Measurements from ENCODE around the gene RPS6KA2. TPM values are rescaled to one million over a fixed set of nuclear protein-coding genes. Genes with fewer than 3 reads are reported as not detected.

The RPS6KA2 gene
- total and polyA plus RNA-seq, 9 donors = 24.4 to 75.5 (median 48.1) TPM

GRCh38 chr6:166494101-166494441, 133.0 kb downstream of the RPS6KA2 start:
- H3K27ac ChIP-seq = no peak overlapping the region
- no peak for TF ChIP-seq POLR2A (IDR thresholded peaks at IDR 0.05)
- TF ChIP-seq EP300 (IDR thresholded peaks at IDR 0.05) = no peak
- no peak for TF ChIP-seq CTCF (IDR thresholded peaks at IDR 0.05)
- no peak for DNase-seq
- H3K9me3 ChIP-seq = no peaks in the 10 kb centered on the region
- no peaks in the 10 kb centered on the region for H3K4me1 ChIP-seq (ENCODE audit: insufficient read depth)
- 96 to 98% (median 97%) methylated on average over 9 of the region's 9 CpGs for WGBS, 3 donors
- no peaks in the 10 kb centered on the region for H3K27me3 ChIP-seq
- intact Hi-C loops (cut with DNase I) = no loop called here
- no peaks in the 10 kb centered on the region for H3K36me3 ChIP-seq
- no peak overlapping the region for H3K4me3 ChIP-seq

GRCh38 chr6:166493427-166494100, 133.5 kb downstream of the RPS6KA2 start:
- Histone ChIP-seq H3K9me3 (no peaks in the 10 kb centered on the region), H3K4me1 (ENCODE audit: insufficient read depth) (no peaks in the 10 kb centered on the region), H3K36me3 (no peaks in the 10 kb centered on the region), H3K27me3 (no peaks in the 10 kb centered on the region), H3K4me3 (no peak overlapping the region), H3K27ac (no peak overlapping the region)
- 96 to 97% (median 97%) methylated on average over 21 of the region's 21 CpGs for WGBS, 3 donors
- intact Hi-C loops (cut with DNase I) = no loop called here
- peak in 1 of 5 donors; percentile 12 for DNase-seq
- TF ChIP-seq CTCF (IDR thresholded peaks at IDR 0.05) (no peak), POLR2A (IDR thresholded peaks at IDR 0.05) (no peak), EP300 (IDR thresholded peaks at IDR 0.05) (no peak)

GRCh38 chr6:166492092-166492741, 134.8 kb downstream of the RPS6KA2 start:
- H3K36me3 ChIP-seq = no peaks in the 10 kb centered on the region
- H3K4me1 ChIP-seq (ENCODE audit: insufficient read depth) = no peaks in the 10 kb centered on the region
- 31 to 41% (median 33%) methylated on average over 5 of the region's 5 CpGs for WGBS, 3 donors
- no peak overlapping the region for H3K4me3 ChIP-seq
- no peak overlapping the region for H3K27ac ChIP-seq
- TF ChIP-seq EP300 (IDR thresholded peaks at IDR 0.05) (no peak), CTCF (IDR thresholded peaks at IDR 0.05) (no peak), POLR2A (IDR thresholded peaks at IDR 0.05) (no peak)
- no peaks in the 10 kb centered on the region for H3K9me3 ChIP-seq
- no peaks in the 10 kb centered on the region for H3K27me3 ChIP-seq
- DNase-seq = peak in 1 of 5 donors; percentile 2
- intact Hi-C loops (cut with DNase I) = no loop called here

- 66 to 71% (median 68%) methylated on average over 18 of the region's 18 CpGs for WGBS, 3 donors
- no peak overlapping the region for H3K4me3 ChIP-seq
- DNase-seq = peak in 1 of 5 donors; percentile 38
- no peaks in the 10 kb centered on the region for H3K27me3 ChIP-seq
- no peaks in the 10 kb centered on the region for H3K9me3 ChIP-seq
- TF ChIP-seq EP300 (IDR thresholded peaks at IDR 0.05) (no peak), CTCF (IDR thresholded peaks at IDR 0.05) (no peak), POLR2A (IDR thresholded peaks at IDR 0.05) (no peak)
- intact Hi-C loops (cut with DNase I) = no loop called here
- H3K4me1 ChIP-seq (ENCODE audit: insufficient read depth) = no peaks in the 10 kb centered on the region
- H3K36me3 ChIP-seq = no peaks in the 10 kb centered on the region
- no peak overlapping the region for H3K27ac ChIP-seq
Observed at GRCh38 chr6:166490671-166491500, 136.2 kb downstream of the RPS6KA2 start.
